ENCODE measurements around the gene SYVN1.

SYVN1 gene

DNA sequence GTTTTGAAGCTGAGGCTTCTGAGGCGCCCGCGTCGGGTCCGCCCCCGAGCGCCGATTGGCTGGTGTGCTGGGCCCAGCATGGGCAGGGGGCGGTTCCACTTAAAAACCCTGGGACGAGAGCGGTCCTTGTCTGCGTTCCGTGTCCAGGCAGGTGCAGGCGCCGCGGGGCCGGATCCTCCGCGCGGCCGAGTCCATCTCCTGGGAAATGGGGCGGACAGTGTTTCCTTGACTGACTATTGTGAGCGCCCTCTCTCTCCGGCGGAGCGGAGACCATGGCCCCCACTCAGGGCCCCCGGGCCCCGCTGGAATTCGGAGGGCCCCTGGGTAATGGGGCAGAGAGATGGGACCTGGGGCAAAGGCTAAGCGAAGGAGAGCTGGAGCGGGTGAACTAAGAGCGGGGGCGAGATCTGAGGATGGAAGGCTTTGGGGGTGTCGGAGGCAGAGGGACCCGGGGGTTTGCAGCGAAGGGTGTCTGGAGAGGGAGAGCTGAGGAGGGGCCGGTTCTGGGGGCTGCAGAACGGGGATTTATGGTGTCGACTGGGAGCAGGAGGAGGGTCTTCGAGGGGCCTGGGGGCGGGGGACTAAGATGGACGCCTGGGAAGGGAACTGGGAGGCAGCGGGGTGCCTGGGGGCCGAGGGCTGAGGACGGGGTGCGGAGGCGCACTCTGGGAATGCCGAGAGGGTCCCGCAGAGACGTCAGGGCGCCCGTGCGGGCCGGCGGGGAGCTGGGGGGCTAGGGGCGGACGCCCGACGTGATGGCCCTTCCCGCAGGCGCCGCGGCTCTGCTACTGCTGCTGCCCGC lies 22.4 kb downstream of the SYVN1 start, which contains the start of gene TM7SF2:
Gene TM7SF2, plus strand, starts transcription at position 129 of the 802 bp plus-strand sequence. Its CDS starts 144 bp downstream, at position 273.
- DNase-seq: peak; percentile 94

- DNase-seq: peak; percentile 30
These were observed 23.1 kb downstream of the SYVN1 start for GRCh38 chr11:65111159-65111743.

- DNase-seq: peak; percentile 91
These were observed 23.9 kb downstream of the SYVN1 start for GRCh38 chr11:65110354-65110861.

- DNase-seq: peak; percentile 25
These were observed 24.8 kb downstream of the SYVN1 start for GRCh38 chr11:65109231-65110198.

DNA sequence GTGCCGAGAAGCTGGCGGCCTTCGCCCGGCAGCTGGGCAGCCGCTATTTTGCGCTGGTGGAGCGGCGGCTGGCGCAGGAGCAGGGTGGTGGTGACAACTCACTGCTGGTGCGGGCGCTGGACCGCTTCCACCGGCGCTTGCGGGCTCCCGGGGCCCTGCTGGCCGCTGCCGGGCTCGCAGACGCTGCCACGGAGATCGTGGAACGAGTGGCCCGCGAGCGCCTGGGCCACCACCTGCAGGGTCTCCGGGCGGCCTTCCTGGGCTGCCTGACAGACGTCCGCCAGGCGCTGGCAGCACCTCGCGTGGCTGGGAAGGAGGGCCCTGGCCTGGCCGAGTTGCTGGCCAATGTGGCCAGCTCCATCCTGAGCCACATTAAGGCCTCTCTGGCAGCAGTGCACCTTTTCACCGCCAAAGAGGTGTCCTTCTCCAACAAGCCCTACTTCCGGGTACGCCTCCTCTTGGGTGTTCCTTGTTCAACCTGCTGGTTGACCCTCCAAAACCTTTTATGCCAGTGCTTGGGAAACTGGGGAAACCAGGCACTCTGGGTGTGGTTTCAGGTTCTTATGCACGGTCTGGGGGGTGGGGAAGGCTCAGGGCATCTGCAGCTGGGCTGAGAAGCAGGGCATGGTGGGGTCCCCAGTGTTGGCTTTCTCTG lies 25.7 kb downstream of the SYVN1 start:
- DNase-seq: peak; percentile 21

GRCh38 chr11:65107751-65108468 lies 26.4 kb downstream of the SYVN1 start:
- DNase-seq: no peak

DNA sequence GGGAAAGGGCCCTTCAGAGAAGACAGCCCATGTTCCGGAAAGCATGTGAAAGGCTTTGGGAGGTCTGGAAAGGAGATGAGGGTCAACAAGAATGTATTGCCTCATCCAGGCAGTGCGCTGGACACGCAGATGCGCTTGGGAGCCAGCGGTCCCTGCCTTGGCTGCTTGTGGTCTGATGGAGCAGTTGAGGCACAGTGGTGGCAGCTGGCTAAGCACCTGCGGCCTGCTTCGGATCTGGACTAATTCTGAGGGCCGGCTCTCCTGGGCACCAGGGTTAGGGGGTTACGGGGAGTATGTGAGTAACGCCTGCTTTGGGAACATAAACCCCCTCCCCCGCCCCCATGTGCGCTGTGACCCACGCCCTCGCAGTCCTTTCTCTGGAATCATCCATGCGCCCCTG lies 27.2 kb downstream of the SYVN1 start:
- no peak for DNase-seq

- no peak for DNase-seq
These were observed 29.7 kb downstream of the SYVN1 start for GRCh38 chr11:65104628-65105027.

- no peak for DNase-seq
These were observed 30.8 kb downstream of the SYVN1 start for GRCh38 chr11:65103476-65103875.

DNA sequence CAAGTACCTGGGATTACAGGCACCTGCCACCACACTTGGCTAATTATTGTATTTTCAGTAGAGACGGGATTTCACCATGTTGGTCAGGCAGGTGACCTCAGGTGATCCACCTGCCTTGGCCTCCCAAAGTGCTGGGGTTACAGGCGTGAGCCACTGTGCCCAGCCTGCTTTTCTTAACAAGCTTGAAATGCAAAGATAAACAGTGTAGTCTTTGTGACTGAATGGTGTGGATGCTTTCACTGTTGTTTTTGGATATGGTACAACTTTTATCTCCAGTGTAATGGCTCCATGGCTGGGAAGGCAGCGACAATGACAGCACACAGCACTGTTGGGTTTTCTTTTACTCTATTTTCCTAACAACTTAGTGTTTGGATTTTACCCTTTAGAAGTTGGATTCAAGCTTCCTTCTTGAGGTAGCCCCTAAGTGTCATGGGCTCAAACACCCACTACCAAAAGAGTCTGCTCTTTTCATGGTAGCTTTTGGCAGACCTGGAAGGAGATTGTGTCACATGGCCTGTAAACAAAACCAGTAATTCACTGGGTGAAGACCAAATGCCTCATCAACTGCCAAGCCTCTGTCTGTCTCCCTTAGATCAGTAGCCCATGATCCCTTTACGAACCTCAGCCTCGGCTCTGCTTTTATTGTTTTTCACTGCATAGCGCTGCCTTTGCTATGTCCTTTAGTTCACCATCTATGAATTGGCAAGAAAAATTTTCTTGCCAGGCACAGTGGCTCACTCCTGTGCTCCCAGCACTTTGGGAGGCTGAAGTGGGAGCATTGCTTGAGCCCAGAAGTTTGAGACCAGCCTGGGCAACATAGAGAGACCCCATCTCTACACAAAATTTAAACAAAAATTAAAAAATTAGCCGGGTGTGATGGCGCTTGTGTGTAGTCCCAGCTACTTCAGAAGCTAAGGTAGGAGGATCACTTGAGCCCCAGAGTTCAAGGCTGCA lies 31.9 kb downstream of the SYVN1 start:
- DNase-seq: no peak

GRCh38 chr11:65100674-65101350 lies 33.5 kb downstream of the SYVN1 start:
- no peak for DNase-seq

DNA sequence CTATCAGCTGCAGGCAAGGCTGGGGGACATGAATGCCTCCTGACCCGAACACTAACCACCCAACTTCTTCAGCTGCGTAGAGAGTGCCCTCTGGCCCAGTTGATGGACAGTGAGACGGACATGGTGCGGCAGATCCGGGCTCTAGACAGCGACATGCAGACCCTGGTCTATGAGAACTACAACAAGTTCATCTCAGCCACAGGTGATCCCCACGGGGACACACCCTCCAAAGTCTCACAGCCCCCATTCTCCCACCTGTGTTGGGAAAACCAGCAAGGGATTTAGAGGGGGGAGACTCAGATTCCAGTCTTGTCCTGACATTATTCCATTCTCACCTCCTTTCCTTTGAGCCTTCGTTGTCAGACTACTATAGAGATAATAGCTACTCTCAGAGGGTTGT lies 37.4 kb downstream of the SYVN1 start:
- DNase-seq: no peak

DNA sequence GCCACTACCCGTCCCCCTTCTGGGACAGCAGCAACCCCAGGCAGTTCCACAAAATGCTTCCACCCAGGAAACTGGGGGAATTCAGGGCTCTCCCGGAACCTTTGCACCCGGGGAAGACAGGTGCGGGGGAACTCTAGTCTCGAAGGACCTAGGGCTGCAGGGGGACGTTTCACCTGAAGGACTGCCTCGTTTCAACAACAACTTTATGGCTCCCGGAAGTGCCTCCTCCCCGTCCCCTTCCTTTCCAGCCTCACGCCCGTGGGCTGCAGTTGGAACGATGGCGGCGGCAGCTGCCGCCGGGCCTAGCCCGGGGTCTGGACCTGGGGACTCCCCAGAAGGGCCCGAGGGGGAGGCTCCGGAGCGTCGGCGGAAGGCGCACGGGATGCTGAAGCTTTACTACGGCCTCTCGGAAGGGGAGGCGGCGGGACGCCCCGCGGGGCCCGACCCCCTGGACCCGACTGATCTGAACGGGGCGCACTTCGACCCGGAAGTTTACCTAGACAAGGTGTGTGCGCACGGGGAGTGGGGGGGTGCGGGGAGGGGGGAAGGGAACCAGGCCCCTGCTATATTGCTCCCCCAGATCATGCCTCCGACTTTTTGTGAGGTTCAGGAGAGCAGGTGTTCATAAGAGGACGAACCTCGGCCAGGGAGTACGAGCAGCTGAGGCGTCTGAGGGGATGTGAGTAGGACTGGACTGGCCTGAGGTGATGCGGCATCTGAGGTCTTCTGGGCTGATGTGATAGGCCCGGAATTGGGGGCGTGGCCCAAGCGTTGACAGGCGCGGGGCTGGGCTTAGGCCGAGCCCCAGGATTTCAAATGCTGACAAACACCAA lies 38.1 kb downstream of the SYVN1 start, which contains the start of gene VPS51:
Gene VPS51, plus strand, starts transcription at position 241 of the 833 bp plus-strand sequence. Its CDS starts 37 bp downstream, at position 278.
- DNase-seq: peak; percentile 92

GRCh38 chr11:65095427-65095826 lies 38.9 kb downstream of the SYVN1 start:
- no peak for DNase-seq

DNA sequence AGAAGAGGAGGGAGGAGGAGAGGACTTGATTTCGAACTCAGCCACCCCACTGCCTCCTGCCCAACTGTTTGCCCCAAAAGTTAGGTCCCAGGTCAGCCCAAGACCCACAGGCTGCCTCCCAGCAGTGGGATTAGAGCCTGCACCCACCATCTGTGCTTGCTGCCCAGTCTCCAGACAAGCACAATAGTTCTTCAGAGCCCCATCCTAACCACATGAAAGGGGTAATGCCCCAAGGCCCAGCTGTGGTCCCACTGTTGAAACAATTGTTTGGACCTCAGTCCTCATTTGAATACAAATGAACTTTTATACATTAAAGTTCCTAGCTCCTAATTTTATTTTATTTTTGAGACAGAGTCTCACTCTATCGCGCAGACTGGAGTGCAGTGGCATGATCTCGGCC lies 43.7 kb downstream of the SYVN1 start:
- DNase-seq: no peak

- no peak for DNase-seq
These were observed 44.7 kb downstream of the SYVN1 start for GRCh38 chr11:65089621-65090020.

DNA sequence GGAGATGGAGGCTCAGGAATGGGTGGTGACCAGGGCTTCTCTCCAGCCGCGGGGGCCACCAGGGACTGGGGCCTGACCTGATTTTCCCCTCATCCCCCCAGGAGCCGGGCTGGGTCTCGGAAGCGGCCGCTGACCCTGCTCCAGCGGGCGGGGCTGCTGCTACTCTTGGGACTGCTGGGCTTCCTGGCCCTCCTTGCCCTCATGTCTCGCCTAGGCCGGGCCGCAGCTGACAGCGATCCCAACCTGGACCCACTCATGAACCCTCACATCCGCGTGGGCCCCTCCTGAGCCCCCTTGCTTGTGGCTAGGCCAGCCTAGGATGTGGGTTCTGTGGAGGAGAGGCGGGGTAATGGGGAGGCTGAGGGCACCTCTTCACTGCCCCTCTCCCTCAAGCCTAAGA lies 46.5 kb downstream of the SYVN1 start:
- DNase-seq: no peak

DNA sequence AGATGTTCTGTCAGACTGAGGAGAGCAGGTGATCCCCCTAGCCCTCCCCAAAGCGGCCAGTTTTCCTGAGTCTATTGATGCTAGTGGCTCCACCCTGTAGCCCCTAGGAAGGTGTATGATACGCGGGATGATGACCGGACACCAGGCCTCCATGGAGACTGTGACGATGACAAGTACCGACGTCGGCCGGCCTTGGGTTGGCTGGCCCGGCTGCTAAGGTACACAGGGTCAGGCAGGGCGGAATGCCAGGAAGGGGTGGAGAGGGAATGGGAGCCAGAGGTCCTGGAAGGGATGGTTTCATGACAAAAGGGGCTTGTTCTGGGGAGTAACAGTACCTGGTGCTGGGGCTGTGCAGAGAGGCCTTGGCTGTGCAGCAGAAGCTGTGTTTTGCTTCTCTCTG lies 47.1 kb downstream of the SYVN1 start:
- no peak for DNase-seq

DNA sequence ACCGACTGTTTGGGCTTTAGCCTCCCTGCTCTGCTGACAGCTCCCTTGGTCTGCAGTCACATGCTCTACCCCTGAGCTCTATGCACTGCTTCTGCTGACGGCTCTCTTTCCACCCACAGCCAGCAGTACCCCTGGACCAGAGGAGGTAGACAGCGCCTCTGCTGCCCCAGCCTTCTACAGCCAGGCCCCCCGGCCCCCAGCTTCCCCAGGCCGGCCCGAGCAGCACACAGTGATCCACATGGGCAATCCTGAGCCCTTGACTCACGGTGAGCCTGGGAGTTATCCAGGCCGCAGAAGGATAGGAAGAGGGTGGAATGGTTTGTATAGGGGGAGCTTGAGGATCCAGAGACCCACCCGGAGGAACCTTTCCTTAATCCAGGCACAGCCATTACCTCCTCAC lies 47.5 kb downstream of the SYVN1 start:
- no peak for DNase-seq
